Non-pigmented ciliary epithelial cell (primary cell): ENCODE data around the gene NT5DC3.

Experiments used
- DNase-seq: peaks from one replicate; pipeline ENCODE4 v3.0.0-alpha.2; 2010; ENCODE audit warnings: low read depth

NT5DC3 gene

GRCh38 chr12:103840876-103841689 lies at the start of gene NT5DC3:
NT5DC3 (minus strand) TSS chr12:103841234; CDS start chr12:103841156, 78 bp downstream.
- DNase-seq = no peak

GRCh38 chr12:103887738-103888137 lies 46.7 kb upstream of the NT5DC3 start:
- no peak for DNase-seq

GRCh38 chr12:103886195-103886797 lies 45.3 kb upstream of the NT5DC3 start:
- no peak for DNase-seq

GRCh38 chr12:103884316-103884715 lies 43.3 kb upstream of the NT5DC3 start:
- peak; percentile 47 for DNase-seq

- DNase-seq = no peak
Observed at GRCh38 chr12:103883908-103884307, 42.9 kb upstream of the NT5DC3 start.

DNA sequence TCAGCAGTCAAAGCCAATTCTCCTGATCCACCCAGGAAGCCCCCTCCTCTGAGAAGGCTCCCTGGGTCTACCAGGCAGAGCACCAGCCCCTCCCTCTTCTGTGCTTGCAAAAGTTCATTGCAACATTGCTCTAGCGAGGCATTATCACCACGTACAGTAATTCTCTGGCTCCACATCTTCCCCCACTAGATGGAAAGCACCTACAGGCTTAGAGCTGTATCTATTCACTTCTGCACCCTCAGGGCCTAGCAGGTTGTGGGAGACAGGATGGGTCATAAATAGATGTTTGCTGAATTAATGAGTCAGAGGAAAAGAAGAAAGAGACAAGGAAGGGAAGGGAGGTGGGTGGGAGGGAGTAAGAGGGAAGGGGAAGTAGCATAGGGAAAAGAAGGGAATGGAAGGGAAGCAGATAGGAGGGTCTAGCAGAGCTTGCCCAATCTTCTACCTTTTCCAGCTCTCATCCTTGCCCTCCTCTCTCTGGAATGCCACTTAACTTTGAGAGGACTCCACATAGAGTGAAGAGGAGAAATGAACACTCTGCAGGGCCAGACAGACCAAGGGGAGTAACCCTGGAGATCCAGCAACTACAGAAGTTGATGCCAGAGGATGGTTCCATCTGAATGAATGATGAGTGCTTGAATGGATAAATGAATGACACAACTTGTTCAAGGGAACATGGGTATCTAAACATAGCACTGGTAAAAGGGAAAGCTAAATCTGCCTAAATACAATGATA lies 42.0 kb upstream of the NT5DC3 start:
- DNase-seq = no peak

DNA sequence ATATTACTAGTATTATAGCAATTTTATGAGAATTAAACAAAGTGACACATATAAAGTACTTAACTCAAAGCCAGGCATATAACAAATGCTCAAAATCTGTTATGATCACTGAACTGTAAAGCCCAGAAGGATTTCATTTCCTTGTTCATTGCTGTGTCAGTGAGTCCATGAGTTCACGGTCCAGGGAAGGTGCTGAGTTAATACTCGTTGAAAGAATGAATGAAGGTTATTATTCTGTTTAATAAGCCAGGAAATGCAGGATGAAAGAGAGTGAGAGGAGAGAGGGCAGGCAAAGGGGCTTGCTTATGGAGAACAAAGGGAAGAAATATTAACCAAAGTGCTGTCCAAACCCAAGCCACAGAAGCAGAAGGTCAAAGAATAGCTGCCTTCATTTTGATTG lies 40.2 kb upstream of the NT5DC3 start:
- DNase-seq = no peak

GRCh38 chr12:103880299-103881142 lies 39.5 kb upstream of the NT5DC3 start:
- no peak for DNase-seq

- no peak for DNase-seq
Observed at GRCh38 chr12:103879878-103880277, 38.8 kb upstream of the NT5DC3 start.

DNA sequence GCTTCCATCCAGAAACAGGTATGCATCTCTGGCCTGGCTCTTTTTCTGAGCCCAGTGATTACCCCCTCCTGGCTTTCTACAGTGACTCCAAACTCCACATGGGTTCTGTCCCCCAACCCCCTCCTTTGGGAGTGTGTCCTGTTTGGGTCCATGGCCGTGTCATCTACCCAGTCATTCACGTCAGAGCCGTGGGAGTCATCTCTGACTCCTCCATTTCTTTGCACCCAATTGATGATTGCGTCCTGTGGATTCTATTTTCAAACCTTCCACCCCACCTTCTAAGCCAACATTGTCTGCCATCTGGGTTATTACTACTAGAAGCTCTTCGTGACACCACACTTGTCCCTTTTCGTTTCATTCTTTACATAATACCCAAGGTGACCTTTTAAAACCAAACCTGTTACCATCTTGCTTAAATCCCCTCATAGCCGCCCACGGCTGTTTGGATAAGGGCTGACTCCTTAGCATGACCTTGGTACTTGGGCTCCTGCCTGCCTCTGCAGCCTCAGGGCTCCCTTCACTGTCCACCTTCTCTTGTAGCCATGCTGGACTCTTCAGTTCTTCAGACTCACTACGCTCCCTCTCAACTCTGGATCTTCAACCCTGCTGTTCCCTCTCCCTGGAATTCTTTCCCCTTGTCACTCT lies 38.1 kb upstream of the NT5DC3 start:
- no peak for DNase-seq

- DNase-seq = peak; percentile 27
Observed at GRCh38 chr12:103877934-103878510, 37.0 kb upstream of the NT5DC3 start.

- no peak for DNase-seq
Observed at GRCh38 chr12:103877288-103877687, 36.3 kb upstream of the NT5DC3 start.

DNA sequence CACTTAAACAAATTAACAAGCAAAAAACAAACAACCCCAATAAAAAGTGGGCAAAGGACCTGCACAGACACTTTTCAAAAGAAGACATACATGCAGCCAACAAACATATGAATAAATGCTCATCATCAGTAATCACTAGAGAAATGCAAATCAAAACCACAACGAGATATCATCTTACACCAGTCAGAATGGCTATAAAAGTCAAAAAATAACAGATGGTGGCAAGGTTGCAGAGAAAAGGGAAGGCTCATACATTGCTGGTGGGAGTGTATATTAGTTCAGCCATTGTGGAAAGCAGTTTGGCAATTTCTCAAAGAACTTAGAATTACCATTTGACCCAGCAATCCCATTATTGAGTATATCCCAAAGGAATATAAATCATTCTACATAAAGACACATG lies 34.6 kb upstream of the NT5DC3 start:
- DNase-seq = no peak

- no peak for DNase-seq
Observed at GRCh38 chr12:103868215-103868614, 27.2 kb upstream of the NT5DC3 start.

GRCh38 chr12:103865151-103865730 lies 24.2 kb upstream of the NT5DC3 start:
- DNase-seq = no peak

GRCh38 chr12:103864710-103865109 lies 23.7 kb upstream of the NT5DC3 start:
- no peak for DNase-seq

GRCh38 chr12:103858953-103859601 lies 18.0 kb upstream of the NT5DC3 start:
- peak; percentile 95 for DNase-seq

- no peak for DNase-seq
Observed at GRCh38 chr12:103858335-103858734, 17.3 kb upstream of the NT5DC3 start.

GRCh38 chr12:103857164-103857563 lies 16.1 kb upstream of the NT5DC3 start:
- DNase-seq = no peak
